GM18498 (cell line): ENCODE results near the gene BCL2L2.

Source experiments
- ATAC-seq: cut with Tn5 transposase; IDR thresholded peaks from one replicate; pipeline ENCODE4 v1.9.1; 2021; ENCODE audit warnings: mild to moderate bottlenecking, moderate library complexity; ENCODE audit not compliant: unreplicated experiment

The BCL2L2 gene

DNA sequence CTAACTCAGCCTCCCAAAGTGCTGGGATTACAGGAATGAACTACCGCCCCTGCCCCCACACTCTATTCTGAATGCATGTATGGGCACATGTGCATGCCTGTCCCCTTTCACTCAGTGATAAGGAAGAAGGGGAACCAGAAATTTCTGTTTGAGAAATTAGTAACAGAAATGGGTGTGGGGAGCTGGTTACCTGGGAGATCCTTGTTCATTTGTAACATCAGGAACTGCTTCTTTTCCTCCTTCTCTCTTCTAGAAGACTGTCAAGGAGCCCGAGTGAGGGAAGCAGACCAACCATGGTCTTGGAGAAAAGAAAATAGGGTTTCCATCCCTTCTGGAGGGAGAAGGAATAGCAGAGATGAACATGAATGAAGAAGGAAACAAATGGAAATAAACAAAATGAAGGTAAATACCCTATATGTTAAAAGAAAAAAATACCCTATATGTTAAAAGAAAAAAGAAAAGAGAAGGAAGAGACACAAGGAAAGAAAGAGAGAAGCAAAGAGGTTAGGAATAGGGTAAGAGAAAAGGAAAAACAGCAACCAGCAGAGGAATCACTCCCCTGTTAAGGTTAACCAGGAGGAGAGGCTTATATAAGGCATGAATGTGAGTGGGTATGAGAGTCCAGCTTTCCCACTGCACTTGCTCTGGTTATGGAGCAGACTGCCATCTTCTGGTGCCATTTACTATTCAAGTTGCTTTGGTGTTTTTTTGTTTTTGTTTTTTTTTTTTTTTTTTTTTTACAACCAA, 7.2 kb upstream of the BCL2L2 start:
- ATAC-seq: no peak

DNA sequence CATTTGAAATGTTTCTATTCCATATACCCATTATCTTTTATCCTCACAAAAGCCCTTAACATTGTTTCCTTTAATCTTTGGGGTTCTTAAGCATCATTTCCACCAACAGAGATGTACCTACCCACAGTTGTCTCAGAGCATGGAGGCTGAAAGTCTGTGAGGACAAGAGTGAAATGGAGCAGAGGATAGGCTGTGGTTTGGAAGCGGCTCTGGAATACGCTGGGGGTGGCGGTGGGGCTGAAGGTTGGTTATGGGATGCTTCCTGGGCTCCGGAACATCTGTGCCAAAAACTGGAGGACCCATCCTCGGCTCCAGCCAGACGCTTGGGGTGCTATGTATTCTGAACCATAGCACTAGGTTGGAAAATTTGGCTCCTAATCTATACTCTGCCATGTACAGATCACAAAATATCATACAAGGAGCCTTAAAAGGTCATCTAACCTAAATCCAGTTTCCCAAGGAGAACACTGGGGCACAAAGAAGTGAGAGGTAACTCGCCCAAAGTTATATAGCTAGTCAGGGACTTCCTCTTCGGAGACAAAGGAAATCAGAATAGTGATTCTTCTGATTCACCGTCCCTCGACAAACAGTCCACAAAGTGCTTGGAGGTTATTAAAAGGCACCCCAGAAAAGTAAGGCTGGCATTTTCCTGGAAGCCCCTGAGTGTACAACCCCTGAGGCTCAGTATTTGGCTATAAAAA, 6.5 kb upstream of the BCL2L2 start:
- no peak for ATAC-seq

GRCh38 chr14:23300687-23301223, 5.9 kb upstream of the BCL2L2 start:
- no peak for ATAC-seq

- peak; percentile 79 for ATAC-seq
Observed at GRCh38 chr14:23301288-23301968, 5.2 kb upstream of the BCL2L2 start.

DNA sequence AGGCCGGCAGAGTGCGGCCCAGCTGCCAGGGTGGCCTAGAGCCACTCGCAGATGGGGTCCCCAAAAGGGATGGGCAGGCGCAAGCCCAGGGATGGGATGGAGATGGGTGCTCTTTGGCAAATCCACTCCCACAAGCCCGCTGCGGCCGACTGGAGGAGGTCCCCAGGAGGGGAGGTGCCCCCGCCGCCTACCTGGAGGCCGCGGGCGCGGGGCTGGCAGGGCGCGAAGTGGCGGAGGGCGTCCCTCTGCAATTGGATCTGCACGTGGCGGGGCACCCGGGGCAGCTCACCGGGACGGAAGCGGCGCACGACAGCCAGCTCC, 4.7 kb upstream of the BCL2L2 start:
- ATAC-seq: peak; percentile 22

GRCh38 chr14:23302290-23303225, 4.1 kb upstream of the BCL2L2 start, which contains the start of gene PPP1R3E:
Gene PPP1R3E, minus strand, starts transcription at chr14:23302859. Its CDS starts 283 bp downstream, at chr14:23302576.
- ATAC-seq: peak; percentile 32

DNA sequence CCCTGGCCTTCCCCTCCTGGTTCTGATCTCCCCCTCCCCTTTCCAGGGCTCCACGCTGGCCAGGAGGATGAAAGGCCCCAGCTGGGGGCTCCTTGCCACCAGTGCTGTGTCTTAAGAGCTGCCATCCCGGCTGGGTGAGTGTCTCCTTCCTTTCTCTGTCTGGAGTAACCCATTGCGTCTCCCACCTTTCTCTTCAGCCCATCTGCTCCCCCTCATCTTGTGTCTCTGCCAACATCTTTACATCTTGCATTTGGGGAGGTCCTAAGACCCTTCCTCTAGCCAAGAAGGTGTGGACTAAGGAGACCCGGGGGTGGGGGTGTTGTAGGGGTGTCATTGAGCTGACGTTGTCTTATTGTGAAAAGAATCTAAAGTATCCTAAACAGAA, 505 bp downstream of the BCL2L2 start:
- ATAC-seq: no peak

DNA sequence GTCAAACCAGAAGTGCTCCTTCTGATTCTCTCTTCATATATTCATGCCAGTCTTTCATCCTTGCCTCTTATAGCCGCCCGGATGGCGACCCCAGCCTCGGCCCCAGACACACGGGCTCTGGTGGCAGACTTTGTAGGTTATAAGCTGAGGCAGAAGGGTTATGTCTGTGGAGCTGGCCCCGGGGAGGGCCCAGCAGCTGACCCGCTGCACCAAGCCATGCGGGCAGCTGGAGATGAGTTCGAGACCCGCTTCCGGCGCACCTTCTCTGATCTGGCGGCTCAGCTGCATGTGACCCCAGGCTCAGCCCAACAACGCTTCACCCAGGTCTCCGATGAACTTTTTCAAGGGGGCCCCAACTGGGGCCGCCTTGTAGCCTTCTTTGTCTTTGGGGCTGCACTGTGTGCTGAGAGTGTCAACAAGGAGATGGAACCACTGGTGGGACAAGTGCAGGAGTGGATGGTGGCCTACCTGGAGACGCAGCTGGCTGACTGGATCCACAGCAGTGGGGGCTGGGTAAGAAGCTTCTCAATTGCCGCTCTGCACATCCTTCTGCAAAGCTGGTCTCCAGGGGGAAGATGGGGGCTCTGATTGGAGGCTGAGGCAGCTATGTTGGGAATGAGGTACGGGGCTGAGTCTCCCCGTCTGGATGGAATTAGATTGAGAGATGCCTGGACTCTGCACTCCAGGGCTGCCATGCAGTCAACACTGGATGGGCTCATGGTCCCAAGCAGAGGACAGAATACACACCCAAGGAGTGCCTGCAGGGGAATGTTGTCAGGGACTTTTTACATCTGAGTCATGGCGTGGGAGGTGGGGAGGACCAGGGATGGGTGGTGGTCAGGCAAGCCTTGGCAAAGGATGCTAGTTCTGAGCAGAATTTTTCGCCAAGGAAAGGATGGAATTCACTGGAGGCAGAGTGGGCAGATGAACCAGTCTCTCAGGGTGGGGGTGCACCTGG, 1.3 kb downstream of the BCL2L2 start:
- ATAC-seq: no peak

- ATAC-seq: no peak
Observed at GRCh38 chr14:23308721-23309445, 2.2 kb downstream of the BCL2L2 start.

DNA sequence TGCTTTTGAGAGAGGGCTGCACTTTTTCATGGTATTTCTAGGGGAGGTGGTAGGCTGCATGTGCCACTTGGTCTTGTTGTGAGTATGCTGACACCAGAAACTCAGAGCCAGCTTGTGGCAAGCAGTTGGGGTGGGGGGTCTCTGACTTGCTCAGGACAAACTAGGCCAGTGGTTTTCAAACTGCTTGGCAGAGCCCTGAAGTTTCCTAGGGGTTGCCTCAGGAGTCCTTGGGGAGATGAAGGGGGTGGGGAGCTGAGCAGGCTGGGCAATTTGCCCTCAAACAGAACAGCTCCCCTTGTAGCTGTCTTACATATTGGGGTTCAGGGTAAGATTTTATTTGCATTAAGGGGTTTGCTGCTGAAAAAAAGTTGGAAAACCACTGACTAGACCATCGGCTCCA, 3.9 kb downstream of the BCL2L2 start:
- no peak for ATAC-seq

- no peak for ATAC-seq
Observed at GRCh38 chr14:23316300-23316699, 9.7 kb downstream of the BCL2L2 start.

GRCh38 chr14:23319746-23320583, 13.3 kb downstream of the BCL2L2 start:
- ATAC-seq: no peak

- ATAC-seq: peak; percentile 91
Observed at GRCh38 chr14:23320584-23321571, 14.2 kb downstream of the BCL2L2 start, which contains the start of gene PABPN1. Gene PABPN1, plus strand, starts transcription at chr14:23321457. Its CDS starts 13 bp downstream, at chr14:23321470.

GRCh38 chr14:23321572-23322547, 15.2 kb downstream of the BCL2L2 start:
- peak; percentile 15 for ATAC-seq
